Sigmoid colon (tissue), 4 donors: ENCODE results near the gene FOXJ1.

ENCODE experiments used
- EP300 ChIP-seq, 4 donors: sonication (generic); formaldehyde crosslinking; IDR thresholded peaks; one replicate each; pipeline ENCODE4 v1.6.1; 2017; ENCODE audit warnings: antibody characterized with exemption in 4 of 4
- POLR2A ChIP-seq, 2 donors: fragments of 450-650 bp; IDR thresholded peaks; one replicate each; pipeline ENCODE4 v1.6.1; 2016; ENCODE audit warnings: antibody characterized with exemption in 2 of 2, mild to moderate bottlenecking in 2 of 2, moderate library complexity in 2 of 2
- TF ChIP-seq, protein P1 (sequence below), 4 experiments: fragments of 450-650 bp in 3 of 4; fragments of 200-600 bp in 1 of 4; IDR thresholded peaks; one replicate each; pipeline ENCODE4 v1.5.1; 2016 to 2019; ENCODE audit warnings: antibody characterized with exemption in 4 of 4, mild to moderate bottlenecking in 3 of 4, moderate library complexity in 2 of 4

DNA sequence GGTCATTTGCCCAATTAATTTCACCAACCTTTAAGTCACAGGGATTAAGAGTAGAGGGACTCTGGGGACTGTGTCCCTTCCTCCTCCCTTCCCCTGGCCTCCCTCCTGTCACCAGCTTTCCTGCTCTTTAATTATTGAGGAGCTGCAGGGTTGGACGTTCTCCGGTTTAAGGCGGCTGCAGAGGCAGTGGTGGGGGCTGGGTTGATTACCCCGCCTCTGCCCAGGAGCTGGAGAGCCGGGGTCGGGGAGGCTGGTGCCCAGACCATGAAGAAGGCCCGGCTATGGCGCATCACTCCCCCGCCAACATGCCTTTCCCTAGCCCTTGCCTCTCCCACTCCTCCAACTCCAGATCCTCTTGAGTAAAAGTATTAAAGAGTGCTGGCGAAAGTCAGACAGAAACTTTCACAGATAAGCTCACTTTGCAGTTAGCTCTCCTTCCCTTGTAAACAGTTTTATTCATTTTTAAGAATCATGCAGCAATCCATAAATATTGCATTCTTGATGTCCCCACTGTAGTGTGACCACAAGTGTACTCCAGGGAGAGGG is 1.1 kb upstream of the FOXJ1 start:
- TF ChIP-seq, protein P1, sequence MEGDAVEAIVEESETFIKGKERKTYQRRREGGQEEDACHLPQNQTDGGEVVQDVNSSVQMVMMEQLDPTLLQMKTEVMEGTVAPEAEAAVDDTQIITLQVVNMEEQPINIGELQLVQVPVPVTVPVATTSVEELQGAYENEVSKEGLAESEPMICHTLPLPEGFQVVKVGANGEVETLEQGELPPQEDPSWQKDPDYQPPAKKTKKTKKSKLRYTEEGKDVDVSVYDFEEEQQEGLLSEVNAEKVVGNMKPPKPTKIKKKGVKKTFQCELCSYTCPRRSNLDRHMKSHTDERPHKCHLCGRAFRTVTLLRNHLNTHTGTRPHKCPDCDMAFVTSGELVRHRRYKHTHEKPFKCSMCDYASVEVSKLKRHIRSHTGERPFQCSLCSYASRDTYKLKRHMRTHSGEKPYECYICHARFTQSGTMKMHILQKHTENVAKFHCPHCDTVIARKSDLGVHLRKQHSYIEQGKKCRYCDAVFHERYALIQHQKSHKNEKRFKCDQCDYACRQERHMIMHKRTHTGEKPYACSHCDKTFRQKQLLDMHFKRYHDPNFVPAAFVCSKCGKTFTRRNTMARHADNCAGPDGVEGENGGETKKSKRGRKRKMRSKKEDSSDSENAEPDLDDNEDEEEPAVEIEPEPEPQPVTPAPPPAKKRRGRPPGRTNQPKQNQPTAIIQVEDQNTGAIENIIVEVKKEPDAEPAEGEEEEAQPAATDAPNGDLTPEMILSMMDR (IDR thresholded peaks at IDR 0.05), result no peak
- TF ChIP-seq EP300 (IDR thresholded peaks at IDR 0.05) (no peak), POLR2A (IDR thresholded peaks at IDR 0.05) (no peak)
